22Rv1 (cell line): Measurements from ENCODE around the gene ATP5F1D.

Source experiments
- CTCF ChIP-seq: fragments of 450-650 bp; IDR thresholded peaks from 2 replicates; pipeline ENCODE4 v1.5.1; 2017; ENCODE audit warnings: mild to moderate bottlenecking
- ZFX ChIP-seq: fragments of 450-650 bp; IDR thresholded peaks from 2 replicates; pipeline ENCODE4 v1.6.1; 2017; ENCODE audit warnings: antibody characterized with exemption, borderline replicate concordance

DNA sequence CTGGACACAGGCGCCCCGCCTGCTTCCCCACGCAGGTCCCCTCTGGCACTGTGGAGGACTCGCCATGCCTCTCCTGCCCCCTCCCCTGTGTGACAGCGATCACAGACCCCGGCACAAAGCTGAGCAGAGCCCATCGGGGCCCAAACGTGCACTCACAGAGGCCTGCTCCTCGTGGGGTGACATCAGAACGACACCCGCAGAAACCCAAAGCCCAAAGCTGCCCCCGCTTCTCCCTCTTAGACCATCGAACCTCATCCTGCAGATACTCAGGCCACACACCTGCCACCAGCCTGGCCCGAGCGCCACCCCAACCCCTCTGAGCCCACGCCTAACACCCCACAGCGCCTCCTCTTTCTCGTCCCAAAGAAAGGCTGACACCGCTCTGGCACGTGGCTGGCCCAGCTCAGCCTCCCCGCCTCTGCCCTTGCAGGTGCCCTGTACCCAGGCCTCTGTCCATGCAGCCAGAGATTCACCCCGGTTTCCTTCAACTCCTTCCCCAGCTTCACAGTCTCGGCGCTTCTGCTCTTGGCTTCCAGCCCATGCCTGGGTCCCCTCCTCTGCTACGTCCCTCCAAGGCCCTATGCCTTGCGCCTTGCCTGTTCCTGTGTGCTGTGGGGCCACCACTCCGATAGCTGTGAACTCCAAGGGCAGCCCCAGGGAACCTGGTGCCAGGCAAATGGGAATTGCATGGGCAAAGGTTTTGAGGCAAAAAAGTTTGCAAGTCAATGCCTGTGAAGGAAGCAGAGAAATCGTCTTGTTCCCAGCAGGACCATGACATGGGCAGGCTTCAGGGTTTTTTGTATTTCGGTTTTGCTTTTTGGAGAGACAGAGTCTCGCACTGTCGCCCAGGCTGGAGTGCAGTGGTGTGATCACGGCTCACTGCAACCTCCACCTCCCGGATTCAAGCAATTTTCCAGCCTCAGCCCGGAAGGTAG, 2.9 kb upstream of the ATP5F1D start:
- TF ChIP-seq CTCF (no peak), ZFX (no peak)
